BJ (cell line): Measurements from ENCODE around the gene COL5A1. TPM values are rescaled to one million over a fixed set of nuclear protein-coding genes. Genes with fewer than 3 reads are reported as not detected.

Experiments used
- CTCF ChIA-PET: fragments of 350-600 bp; formaldehyde crosslinking; extraction: SDS; loops from one replicate; lab custom pipeline; 2021; ENCODE audit warnings: antibody characterized with exemption, inconsistent platforms; lab: Yijun Ruan, JAX
- POLR2A ChIA-PET: fragments of 300-600 bp; sonication (Branson Sonifier 250); formaldehyde crosslinking; extraction: SDS; loops from one replicate; lab custom pipeline; 2021; ENCODE audit warnings: antibody characterized with exemption; lab: Charles Lee
- DNase-seq: peaks from one replicate; pipeline ENCODE4 v3.0.0-alpha.2; 2011; ENCODE audit warnings: low read depth
- H3K27me3 ChIP-seq: 2 replicates; pipeline ENCODE4 v1.6.0; 2011; ENCODE audit warnings: low read length; ENCODE audit not compliant: control insufficient read depth, insufficient read depth
- H3K36me3 ChIP-seq: 2 replicates; pipeline ENCODE4 v1.5.1; 2011; ENCODE audit warnings: low read length; ENCODE audit not compliant: control insufficient read depth, insufficient read depth
- H3K4me3 ChIP-seq: 2 replicates; pipeline ENCODE4 v1.5.1; 2011; ENCODE audit warnings: low read depth, mild to moderate bottlenecking, control low read depth, low read length
- CTCF ChIP-seq: IDR thresholded peaks from 2 replicates; pipeline ENCODE4 v1.5.1; 2011; ENCODE audit warnings: low read depth, mild to moderate bottlenecking, control low read depth, inconsistent platforms, low read length, moderate library complexity; ENCODE audit not compliant: insufficient read depth
- polyA plus RNA-seq: library from polyadenylated mRNA; depleted of rRNA; stranded (reverse); fragments of >200 nt; gene quantifications from 2 replicates; pipeline ENCODE4 v1.2.3, GENCODE V29; 2011

COL5A1 gene
- polyA plus RNA-seq, 1 experiment, result 251 TPM

- ChIA-PET CTCF (interaction anchor here (0.8 to 2.9 kb wide), 2 partner anchors 11 to 21 kb away, joined by 3 to 14 read pairs; no protein-coding TSS in a partner anchor), POLR2A (no interaction called here)
- DNase-seq, result no peak
- Histone ChIP-seq H3K36me3 (peaks cover 68% of the 10 kb centered on the region), H3K27me3 (no peaks in the 10 kb centered on the region), H3K4me3 (no peak overlapping the region)
- no peak for TF ChIP-seq CTCF
These were observed 132.2 kb downstream of the COL5A1 start for GRCh38 chr9:134773842-134774241.

GRCh38 chr9:134774410-134774809, 132.8 kb downstream of the COL5A1 start:
- no peak for DNase-seq
- ChIA-PET POLR2A (no interaction called here), CTCF (interaction anchor here (0.8 to 2.9 kb wide), 2 partner anchors 10 to 20 kb away, joined by 3 to 14 read pairs; no protein-coding TSS in a partner anchor)
- no peaks in the 10 kb centered on the region for H3K27me3 ChIP-seq
- H3K4me3 ChIP-seq, result no peak overlapping the region
- no peak for TF ChIP-seq CTCF
- H3K36me3 ChIP-seq, result peaks cover 72% of the 10 kb centered on the region

GRCh38 chr9:134775081-134775951, 133.7 kb downstream of the COL5A1 start:
- peak; percentile 31 for DNase-seq
- ChIA-PET CTCF (interaction anchor here (0.9 to 2.9 kb wide), 3 partner anchors 9 to 326 kb away, joined by 4 to 14 read pairs (median 5); no protein-coding TSS in a partner anchor), POLR2A (no interaction called here)
- Histone ChIP-seq H3K36me3 (peaks cover 76% of the 10 kb centered on the region), H3K27me3 (no peaks in the 10 kb centered on the region), H3K4me3 (no peak overlapping the region)
- no peak for TF ChIP-seq CTCF

- ChIA-PET POLR2A (no interaction called here), CTCF (interaction anchor here (1.2 to 2.9 kb wide), 2 partner anchors 8 to 327 kb away, joined by 4 to 14 read pairs; no protein-coding TSS in a partner anchor)
- DNase-seq, result no peak
- H3K4me3 ChIP-seq, result no peak overlapping the region
- no peaks in the 10 kb centered on the region for H3K27me3 ChIP-seq
- no peak for TF ChIP-seq CTCF
- H3K36me3 ChIP-seq, result peaks cover 82% of the 10 kb centered on the region
These were observed 134.6 kb downstream of the COL5A1 start for GRCh38 chr9:134776080-134776796.

- CTCF ChIA-PET, result interaction anchor here (0.8 to 1.3 kb wide), 2 partner anchors 606 to 635 kb away, joined by 3 read pairs; no protein-coding TSS in a partner anchor
- Histone ChIP-seq H3K4me3 (no peak overlapping the region), H3K36me3 (peaks cover 82% of the 10 kb centered on the region), H3K27me3 (no peaks in the 10 kb centered on the region)
- POLR2A ChIA-PET, result no interaction called here
- no peak for DNase-seq
- TF ChIP-seq CTCF, result no peak
These were observed 135.6 kb downstream of the COL5A1 start for GRCh38 chr9:134777153-134777552.
